IMR-90 (cell line): ENCODE data around the gene NCKAP5. TPM values are rescaled to one million over a fixed set of nuclear protein-coding genes. Genes with fewer than 3 reads are reported as not detected.

ENCODE experiments used
- ATAC-seq: fragments of 200-7000 bp; cut with Tn5 transposase; 2 replicates; pipeline ENCODE4 v1.9.1; 2020; ENCODE audit warnings: low read depth, mild to moderate bottlenecking, moderate library complexity
- BruUV-seq: library from RNA; stranded (reverse); fragments of 400-500 nt; replicated peaks from 2 replicates; lab custom pipeline; 2021; lab: Mats Ljungman, UMichigan
- CTCF ChIA-PET: fragments of 300-600 bp; formaldehyde crosslinking; extraction: SDS; loops from one replicate; lab custom pipeline; 2021; ENCODE audit warnings: antibody characterized with exemption; lab: Yijun Ruan, JAX
- POLR2A ChIA-PET: fragments of 300-600 bp; sonication (Branson Sonifier 250); formaldehyde crosslinking; loops from one replicate; lab custom pipeline; 2022; ENCODE audit warnings: antibody characterized with exemption; ENCODE audit not compliant: unreplicated experiment; lab: Charles Lee
- DNase-seq: peaks from one replicate; pipeline ENCODE4 v3.0.0; 2013
- H2AFZ ChIP-seq: replicated peaks from 2 replicates; pipeline ENCODE3; 2013; ENCODE audit warnings: low read length, mild to moderate bottlenecking; ENCODE audit not compliant: poor library complexity
- H2AK5ac ChIP-seq: 2 replicates; pipeline ENCODE4 v1.6.1; 2013; ENCODE audit warnings: low read depth, low read length, inconsistent platforms
- H2AK9ac ChIP-seq: replicated peaks from 2 replicates; pipeline ENCODE3; 2013; ENCODE audit warnings: mild to moderate bottlenecking, low read depth, low read length, moderate library complexity; ENCODE audit not compliant: poor library complexity
- H2BK120ac ChIP-seq: 2 replicates; pipeline ENCODE4 v1.6.1; 2013; ENCODE audit warnings: low read depth, low read length, inconsistent platforms
- H2BK15ac ChIP-seq: 3 replicates; pipeline ENCODE4 v1.6.1; 2013; ENCODE audit warnings: low read depth, low read length, inconsistent platforms
- H2BK20ac ChIP-seq: 2 replicates; pipeline ENCODE4 v1.6.1; 2013; ENCODE audit warnings: low read depth, mild to moderate bottlenecking, inconsistent platforms, low read length, moderate library complexity
- H2BK5ac ChIP-seq: 2 replicates; pipeline ENCODE4 v1.6.1; 2013; ENCODE audit warnings: mild to moderate bottlenecking, low read depth, low read length, inconsistent platforms; ENCODE audit not compliant: poor library complexity, severe bottlenecking
- H3K14ac ChIP-seq: replicated peaks from 2 replicates; pipeline ENCODE4 v1.6.1; 2013; ENCODE audit warnings: low read depth, low read length, inconsistent platforms
- H3K18ac ChIP-seq: 2 replicates; pipeline ENCODE4 v1.6.1; 2013; ENCODE audit warnings: low read depth, low read length, control low read depth
- H3K23ac ChIP-seq: 2 replicates; pipeline ENCODE4 v1.6.1; 2013; ENCODE audit warnings: low read depth, low read length, inconsistent platforms
- H3K27ac ChIP-seq: 2 replicates; pipeline ENCODE4 v1.5.1; 2013; ENCODE audit warnings: mild to moderate bottlenecking, control low read depth, low read length; ENCODE audit not compliant: insufficient read depth
- H3K27me3 ChIP-seq: 2 replicates; pipeline ENCODE4 v1.6.1; 2013; ENCODE audit warnings: low read length; ENCODE audit not compliant: control insufficient read depth, insufficient read depth
- H3K36me3 ChIP-seq: 2 replicates; pipeline ENCODE4 v1.6.1; 2013; ENCODE audit warnings: low read length, mixed read lengths; ENCODE audit not compliant: control insufficient read depth, insufficient read depth
- H3K4ac ChIP-seq: 2 replicates; pipeline ENCODE4 v1.6.1; 2013; ENCODE audit warnings: low read depth, low read length, inconsistent platforms
- H3K4me1 ChIP-seq: 2 replicates; pipeline ENCODE4 v1.6.1; 2013; ENCODE audit warnings: low read length, mixed read lengths; ENCODE audit not compliant: control insufficient read depth, insufficient read depth
- H3K4me2 ChIP-seq: 2 replicates; pipeline ENCODE4 v1.6.1; 2013; ENCODE audit warnings: low read depth, mild to moderate bottlenecking, control low read depth, low read length, moderate library complexity
- H3K4me3 ChIP-seq: 2 replicates; pipeline ENCODE4 v1.5.1; 2013; ENCODE audit warnings: low read depth, mild to moderate bottlenecking, control low read depth, low read length, moderate library complexity; ENCODE audit not compliant: insufficient read depth
- H3K56ac ChIP-seq: 2 replicates; pipeline ENCODE4 v1.6.1; 2013; ENCODE audit warnings: low read length, inconsistent platforms; ENCODE audit not compliant: insufficient read depth; ENCODE audit errors: extremely low read depth
- H3K79me1 ChIP-seq, 2 experiments: 2 replicates each; pipeline ENCODE4 v1.6.1; 2013; ENCODE audit warnings: low read length in 2 of 2, inconsistent platforms in 1 of 2, low read depth in 1 of 2
- H3K9ac ChIP-seq: 2 replicates; pipeline ENCODE4 v1.6.1; 2013; ENCODE audit warnings: low read depth, low read length, control low read depth
- H3K9me1 ChIP-seq: 2 replicates; pipeline ENCODE4 v1.6.1; 2013; ENCODE audit warnings: low read length, inconsistent platforms; ENCODE audit not compliant: insufficient read depth
- H3K9me3 ChIP-seq: 2 replicates; pipeline ENCODE4 v1.6.1; 2013; ENCODE audit warnings: low read length; ENCODE audit not compliant: control insufficient read depth, insufficient read depth
- H4K20me1 ChIP-seq: 2 replicates; pipeline ENCODE4 v1.6.1; 2013; ENCODE audit warnings: low read length, inconsistent platforms; ENCODE audit not compliant: insufficient read depth
- H4K5ac ChIP-seq: 2 replicates; pipeline ENCODE4 v1.6.1; 2013; ENCODE audit warnings: mild to moderate bottlenecking, low read depth, low read length, control low read depth
- H4K8ac ChIP-seq, 2 experiments: 2 replicates each; pipeline ENCODE4 v1.6.1; 2013; ENCODE audit warnings: low read depth in 2 of 2, low read length in 2 of 2, control low read depth in 1 of 2, inconsistent platforms in 1 of 2
- H4K91ac ChIP-seq: 2 replicates; pipeline ENCODE4 v1.6.1; 2013; ENCODE audit warnings: low read depth, low read length, inconsistent platforms; ENCODE audit not compliant: insufficient read depth
- BHLHE40 ChIP-seq: fragments of 150-350 bp; IDR thresholded peaks from 2 replicates; pipeline ENCODE4 v1.6.1; 2016; ENCODE audit warnings: mild to moderate bottlenecking, low read depth, low read length
- CEBPB ChIP-seq: IDR thresholded peaks from 2 replicates; pipeline ENCODE4 v1.6.1; 2012; ENCODE audit warnings: low read depth, low read length, improper control_type of control experiment
- CTCF ChIP-seq: conservative IDR thresholded peaks from 2 replicates; pipeline ENCODE4 v1.5.1; 2012; ENCODE audit warnings: mild to moderate bottlenecking, low read depth, low read length, improper control_type of control experiment
- ELK1 ChIP-seq: fragments of 150-350 bp; IDR thresholded peaks from 2 replicates; pipeline ENCODE4 v1.6.1; 2016; ENCODE audit warnings: low read depth, mild to moderate bottlenecking, low read length, moderate library complexity, borderline replicate concordance
- FOS ChIP-seq: fragments of 150-350 bp; IDR thresholded peaks from 2 replicates; pipeline ENCODE4 v1.6.1; 2016; ENCODE audit warnings: low read depth, low read length
- MAFK ChIP-seq: IDR thresholded peaks from 2 replicates; pipeline ENCODE4 v1.6.1; 2012; ENCODE audit warnings: low read depth, low read length, improper control_type of control experiment
- NFE2L2 ChIP-seq: fragments of 150-350 bp; IDR thresholded peaks from 2 replicates; pipeline ENCODE4 v1.6.1; 2016; ENCODE audit warnings: low read depth, mild to moderate bottlenecking, low read length
- POLR2A ChIP-seq: IDR thresholded peaks from 2 replicates; pipeline ENCODE4 v1.6.1; 2012; ENCODE audit warnings: mild to moderate bottlenecking, low read depth, low read length
- RAD21 ChIP-seq: IDR thresholded peaks from 2 replicates; pipeline ENCODE4 v1.6.1; 2012; ENCODE audit warnings: low read length, improper control_type of control experiment
- RFX5 ChIP-seq: IDR thresholded peaks from 2 replicates; pipeline ENCODE4 v1.8.0; 2012; ENCODE audit warnings: low read depth, mild to moderate bottlenecking, low read length, moderate library complexity
- SMC3 ChIP-seq: fragments of 150-350 bp; IDR thresholded peaks from 2 replicates; pipeline ENCODE4 v1.6.1; 2016; ENCODE audit warnings: low read depth, mild to moderate bottlenecking, antibody characterized with exemption, low read length, moderate library complexity
- WGBS, 2 experiments: methylation state at CpG; one replicate each; pipeline versions ENCODE4 v1.1.5 to v1.1.7; 2013; ENCODE audit warnings: missing lambda C conversion rate in 2 of 2; ENCODE audit not compliant: insufficient read length in 1 of 2; ENCODE audit errors: extremely low coverage in 2 of 2; 5-methylcytosine and 5-hydroxymethylcytosine counted together
- dilution Hi-C: fragments of 300-500 bp; cut with HindIII; formaldehyde crosslinking; loops from one replicate; pipeline ENCODE4 v1.14.3; 2018; ENCODE audit warnings: low sequenced_read_pairs; ENCODE audit not compliant: unreplicated experiment
- in situ Hi-C: fragments of 300-500 bp; cut with MboI; formaldehyde crosslinking; loops from 3 replicates; pipeline ENCODE4 v1.14.3; 2019; ENCODE audit warnings: low sequenced_read_pairs, inconsistent platforms, mixed read lengths
- intact Hi-C: fragments of 100-400 bp; cut with micrococcal nuclease; formaldehyde crosslinking; loops from 2 replicates; pipeline ENCODE4 v1.10.0; 2022
- polyA plus RNA-seq, 3 experiments: library from polyadenylated mRNA; depleted of rRNA; stranded (reverse); fragments of >200 nt; gene quantifications; 2 replicates each; pipeline ENCODE4 v1.2.3, GENCODE V29; 2012; ENCODE audit warnings: low replicate concordance in 1 of 3
- total RNA-seq: library from RNA; depleted of rRNA; stranded (reverse); fragments of >200 nt; gene quantifications from 2 replicates; pipeline ENCODE4 v1.2.3, GENCODE V29; 2012

NCKAP5 gene
- total and polyA plus RNA-seq, 2 of the 4 experiments (the other 2 are of a cell fraction) = 2.7 to 3.9 TPM

GRCh38 chr2:133200684-133201421, 367.4 kb downstream of the NCKAP5 start:
- no peaks in the 10 kb centered on the region; the same call in 1 of the 2 replicates for H3K36me3 ChIP-seq
- H3K23ac ChIP-seq = no peak overlapping the region
- no peak overlapping the region for H3K56ac ChIP-seq
- no peaks in the 10 kb centered on the region for H3K27me3 ChIP-seq
- no peak overlapping the region for H2AFZ ChIP-seq
- peak overlapping the region in 1 of 2 experiments; percentile 24; a peak in 2 of 4 replicates for H4K8ac ChIP-seq
- ChIA-PET CTCF (interaction anchor here (0.5 to 1.1 kb wide), 2 partner anchors 365 to 446 kb away, joined by 4 read pairs; no protein-coding TSS in a partner anchor), POLR2A (no interaction called here)
- peak overlapping the region; percentile 36; the same call in 1 of the 2 replicates for H2BK120ac ChIP-seq
- H3K4ac ChIP-seq = peak overlapping the region; percentile 7; the same call in 1 of the 2 replicates
- no peak overlapping the region for H2AK9ac ChIP-seq
- H2BK5ac ChIP-seq = peak overlapping the region; percentile 91
- peaks cover 8% of the 10 kb centered on the region for H3K4me1 ChIP-seq
- DNase-seq (peak; percentile 98), ATAC-seq (peak; percentile 93)
- no peak overlapping the region for H2AK5ac ChIP-seq
- 0% methylated on average over 2 of the region's 8 CpGs; no CpG with 5 or more reads in 1 of the 2 experiments for WGBS, 2 experiments
- TF ChIP-seq CEBPB (peak; percentile 96), POLR2A (no peak), SMC3 (no peak), RFX5 (no peak), FOS (peak; percentile 98), RAD21 (no peak), MAFK (peak; percentile 22; the same call in 1 of the 2 replicates), CTCF (no peak), NFE2L2 (peak; percentile 59; the same call in 1 of the 2 replicates), BHLHE40 (peak; percentile 84), ELK1 (no peak)
- BruUV-seq = no TSS peak
- H3K18ac ChIP-seq = peak overlapping the region; percentile 36; the same call in 1 of the 2 replicates
- H4K20me1 ChIP-seq = no peaks in the 10 kb centered on the region
- peak overlapping the region; percentile 29; the same call in 1 of the 2 replicates for H2BK20ac ChIP-seq
- no peak overlapping the region for H4K5ac ChIP-seq
- no peak overlapping the region for H3K14ac ChIP-seq
- H3K9me3 ChIP-seq = no peaks in the 10 kb centered on the region
- no peak overlapping the region for H2BK15ac ChIP-seq
- dilution Hi-C loops = no loop called here
- H3K4me2 ChIP-seq = peak overlapping the region; percentile 35; the same call in 1 of the 2 replicates
- peaks cover 20 to 32% of the 10 kb centered on the region in 2 experiments for H3K79me1 ChIP-seq
- intact Hi-C loops = no loop called here
- in situ Hi-C loops = no loop called here
- H3K27ac ChIP-seq = no peak overlapping the region
- no peaks in the 10 kb centered on the region for H3K9me1 ChIP-seq
- H3K4me3 ChIP-seq = no peak overlapping the region
- no peak overlapping the region; the same call in 1 of the 2 replicates for H3K9ac ChIP-seq
- H4K91ac ChIP-seq = 0 out of 2 replicates have a peak overlapping the region, but pooled peaks have one; percentile 29
